ENCODE measurements around the gene ZMYND12.
"Not testable (repeated sequence)": the region's sequence is repeated elsewhere in the genome, so short reads cannot be mapped to it uniquely, and the experiment has no call there.

GRCh38 chr1:42502031-42502430 is 46.2 kb upstream of the ZMYND12 start:
- TF ChIP-seq POLR2A (IDR thresholded peaks at IDR 0.05) = not testable (repeated sequence)
- TF ChIP-seq, protein P1, sequence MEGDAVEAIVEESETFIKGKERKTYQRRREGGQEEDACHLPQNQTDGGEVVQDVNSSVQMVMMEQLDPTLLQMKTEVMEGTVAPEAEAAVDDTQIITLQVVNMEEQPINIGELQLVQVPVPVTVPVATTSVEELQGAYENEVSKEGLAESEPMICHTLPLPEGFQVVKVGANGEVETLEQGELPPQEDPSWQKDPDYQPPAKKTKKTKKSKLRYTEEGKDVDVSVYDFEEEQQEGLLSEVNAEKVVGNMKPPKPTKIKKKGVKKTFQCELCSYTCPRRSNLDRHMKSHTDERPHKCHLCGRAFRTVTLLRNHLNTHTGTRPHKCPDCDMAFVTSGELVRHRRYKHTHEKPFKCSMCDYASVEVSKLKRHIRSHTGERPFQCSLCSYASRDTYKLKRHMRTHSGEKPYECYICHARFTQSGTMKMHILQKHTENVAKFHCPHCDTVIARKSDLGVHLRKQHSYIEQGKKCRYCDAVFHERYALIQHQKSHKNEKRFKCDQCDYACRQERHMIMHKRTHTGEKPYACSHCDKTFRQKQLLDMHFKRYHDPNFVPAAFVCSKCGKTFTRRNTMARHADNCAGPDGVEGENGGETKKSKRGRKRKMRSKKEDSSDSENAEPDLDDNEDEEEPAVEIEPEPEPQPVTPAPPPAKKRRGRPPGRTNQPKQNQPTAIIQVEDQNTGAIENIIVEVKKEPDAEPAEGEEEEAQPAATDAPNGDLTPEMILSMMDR (IDR thresholded peaks at IDR 0.05) = not testable (repeated sequence)

All from body of pancreas (tissue), 4 donors.